HepG2 (cell line): ENCODE measurements around the gene PLCXD1. TPM values are rescaled to one million over a fixed set of nuclear protein-coding genes. Genes with fewer than 3 reads are reported as not detected.

Experiments used
- BORCS8-MEF2B ChIP-seq: sonication (generic); formaldehyde crosslinking; IDR thresholded peaks from 2 replicates; pipeline ENCODE4 v1.8.0; 2022; ENCODE audit warnings: mild to moderate bottlenecking, missing genetic modification reagents
- CBX5 ChIP-seq: sonication (generic); formaldehyde crosslinking; IDR thresholded peaks from 2 replicates; pipeline ENCODE4 v1.4.0; 2020; ENCODE audit warnings: missing genetic modification reagents, borderline replicate concordance
- CERS6 ChIP-seq: sonication (generic); formaldehyde crosslinking; IDR thresholded peaks from 2 replicates; pipeline ENCODE4 v1.5.0; 2020; ENCODE audit warnings: missing genetic modification reagents
- DMAP1 ChIP-seq: IDR thresholded peaks from 2 replicates; pipeline ENCODE4 v1.6.1; 2016
- EHMT2 ChIP-seq: fragments of 200-600 bp; sonication (generic); IDR thresholded peaks from 2 replicates; pipeline ENCODE4 v1.7.0; 2017; ENCODE audit warnings: antibody characterized with exemption, low read depth, low read length, borderline replicate concordance
- GATAD1 ChIP-seq: IDR thresholded peaks from 2 replicates; pipeline ENCODE4 v1.6.1; 2016; ENCODE audit warnings: missing genetic modification reagents, missing compliant biosample characterization
- GZF1 ChIP-seq: sonication (generic); formaldehyde crosslinking; IDR thresholded peaks from 2 replicates; pipeline ENCODE4 v1.5.1; 2020; ENCODE audit warnings: mild to moderate bottlenecking, missing genetic modification reagents
- ISX ChIP-seq: sonication (generic); formaldehyde crosslinking; conservative IDR thresholded peaks from 2 replicates; pipeline ENCODE4 v1.5.0; 2020; ENCODE audit warnings: missing genetic modification reagents
- MAF1 ChIP-seq: sonication (generic); formaldehyde crosslinking; IDR thresholded peaks from 2 replicates; pipeline ENCODE4 v1.5.0; 2020; ENCODE audit warnings: missing genetic modification reagents, borderline replicate concordance
- MEIS2 ChIP-seq: sonication (generic); formaldehyde crosslinking; IDR thresholded peaks from 2 replicates; pipeline ENCODE4 v1.9.0; 2021; ENCODE audit warnings: mild to moderate bottlenecking, missing genetic modification reagents
- MLX ChIP-seq: IDR thresholded peaks from 2 replicates; pipeline ENCODE4 v1.6.1; 2016
- MZF1 ChIP-seq: sonication (generic); formaldehyde crosslinking; IDR thresholded peaks from 2 replicates; pipeline ENCODE4 v1.8.1; 2023; ENCODE audit warnings: mild to moderate bottlenecking, missing genetic modification reagents, borderline replicate concordance
- NBN ChIP-seq: fragments of 450-650 bp; conservative IDR thresholded peaks from 2 replicates; pipeline ENCODE4 v1.6.1; 2017
- NCOA5 ChIP-seq: sonication (generic); formaldehyde crosslinking; IDR thresholded peaks from 2 replicates; pipeline ENCODE4 v1.4.0; 2020; ENCODE audit warnings: missing genetic modification reagents
- PBX2 ChIP-seq: IDR thresholded peaks from 2 replicates; pipeline ENCODE4 v1.6.1; 2016; ENCODE audit warnings: control low read depth
- RFX3 ChIP-seq: IDR thresholded peaks from 2 replicates; pipeline ENCODE4 v1.6.1; 2016; ENCODE audit warnings: missing biosample characterization, missing genetic modification reagents
- RORA ChIP-seq: sonication (generic); formaldehyde crosslinking; IDR thresholded peaks from 2 replicates; pipeline ENCODE4 v1.5.0; 2020; ENCODE audit warnings: mild to moderate bottlenecking, missing genetic modification reagents, moderate library complexity
- SRSF4 ChIP-seq: fragments of 200-400 bp; formaldehyde crosslinking; IDR thresholded peaks from one replicate; pipeline ENCODE4 v1.6.1; 2018; ENCODE audit warnings: mild to moderate bottlenecking, low read depth, low read length, moderate library complexity; ENCODE audit not compliant: poor library complexity, severe bottlenecking
- TFAP4 ChIP-seq: sonication (generic); IDR thresholded peaks from 2 replicates; pipeline ENCODE4 v1.6.1; 2016; ENCODE audit warnings: low read depth, borderline replicate concordance
- ZNF205 ChIP-seq: IDR thresholded peaks from 2 replicates; pipeline ENCODE4 v1.6.1; 2018; ENCODE audit warnings: missing biosample characterization, missing genetic modification reagents
- ZNF280D ChIP-seq: sonication (generic); formaldehyde crosslinking; IDR thresholded peaks from 2 replicates; pipeline ENCODE4 v1.5.1; 2020; ENCODE audit warnings: mild to moderate bottlenecking, missing genetic modification reagents
- ZNF557 ChIP-seq: sonication (generic); formaldehyde crosslinking; IDR thresholded peaks from 2 replicates; pipeline ENCODE4 v1.4.0; 2020; ENCODE audit warnings: missing genetic modification reagents
- ZNF576 ChIP-seq: sonication (generic); formaldehyde crosslinking; IDR thresholded peaks from 2 replicates; pipeline ENCODE4 v1.4.0; 2020; ENCODE audit warnings: mild to moderate bottlenecking, missing genetic modification reagents
- ZNF747 ChIP-seq: sonication (generic); formaldehyde crosslinking; IDR thresholded peaks from 2 replicates; pipeline ENCODE4 v1.8.1; 2023; ENCODE audit warnings: missing genetic modification reagents, mild to moderate bottlenecking, borderline replicate concordance
- ZNF839 ChIP-seq: sonication (generic); formaldehyde crosslinking; IDR thresholded peaks from 2 replicates; pipeline ENCODE4 v1.4.0; 2020; ENCODE audit warnings: missing genetic modification reagents, mild to moderate bottlenecking, borderline replicate concordance
- ZSCAN20 ChIP-seq: sonication (generic); formaldehyde crosslinking; IDR thresholded peaks from 2 replicates; pipeline ENCODE4 v1.4.0; 2020; ENCODE audit warnings: missing genetic modification reagents, mild to moderate bottlenecking, borderline replicate concordance
- polyA plus RNA-seq, 8 experiments: library from polyadenylated mRNA; depleted of rRNA in 3 of 8; stranded (reverse) in 7 of 8; unstranded in 1 of 8; fragments of >200 nt; fragmentation: Illumina TruSeq in 4 of 8; extraction: Trizol in 4 of 8; gene quantifications; 2 replicates each; pipeline versions ENCODE4 v1.2.1 to v1.2.3, GENCODE V29; 2011 to 2016; ENCODE audit warnings: low read depth in 4 of 8, missing spikeins in 1 of 8, mixed read lengths in 1 of 8; ENCODE audit not compliant: insufficient read depth in 1 of 8
- total RNA-seq, 5 experiments: library from RNA; depleted of rRNA; stranded (reverse); fragments of >200 nt; fragmentation: Illumina TruSeq; extraction: Trizol; gene quantifications; 2 replicates each; pipeline ENCODE4 v1.2.3, GENCODE V29; 2016; ENCODE audit warnings: low read depth in 1 of 5

The PLCXD1 gene
- total and polyA plus RNA-seq, 2 of the 13 experiments (the other 11 are each of a cell fraction or from before 2014, with no cell fraction given): 87.7 to 153 TPM

- TF ChIP-seq CERS6 (CRISPR knock-in tag) (no peak), SRSF4 (no peak), RFX3 (CRISPR knock-in tag) (no peak), ZNF557 (no peak), ZNF205 (no peak), TFAP4 (peak; percentile 37; the same call in 1 of the 2 replicates), EHMT2 (no peak), ZNF747 (no peak), BORCS8-MEF2B (CRISPR knock-in tag) (no peak), ZSCAN20 (no peak), NBN (no peak), MZF1 (CRISPR knock-in tag) (no peak), GZF1 (CRISPR knock-in tag) (no peak), MEIS2 (CRISPR knock-in tag) (0 out of 2 replicates have a peak, but pooled peaks have one; percentile 52), NCOA5 (CRISPR knock-in tag) (no peak), ZNF280D (peak; percentile 76; the same call in 1 of the 2 replicates), ISX (CRISPR knock-in tag) (no peak), GATAD1 (CRISPR knock-in tag) (no peak), DMAP1 (CRISPR knock-in tag) (no peak), ZNF576 (CRISPR knock-in tag) (no peak), PBX2 (no peak), CBX5 (no peak), MLX (no peak; the same call in 1 of the 2 replicates), ZNF839 (no peak), MAF1 (no peak), RORA (CRISPR knock-in tag) (no peak)
Observed at GRCh38 chrX:270848-271367, 10.3 kb upstream of the PLCXD1 start (continued).
